ENCODE data around the gene DAAM2.

- TF ChIP-seq, protein P1, sequence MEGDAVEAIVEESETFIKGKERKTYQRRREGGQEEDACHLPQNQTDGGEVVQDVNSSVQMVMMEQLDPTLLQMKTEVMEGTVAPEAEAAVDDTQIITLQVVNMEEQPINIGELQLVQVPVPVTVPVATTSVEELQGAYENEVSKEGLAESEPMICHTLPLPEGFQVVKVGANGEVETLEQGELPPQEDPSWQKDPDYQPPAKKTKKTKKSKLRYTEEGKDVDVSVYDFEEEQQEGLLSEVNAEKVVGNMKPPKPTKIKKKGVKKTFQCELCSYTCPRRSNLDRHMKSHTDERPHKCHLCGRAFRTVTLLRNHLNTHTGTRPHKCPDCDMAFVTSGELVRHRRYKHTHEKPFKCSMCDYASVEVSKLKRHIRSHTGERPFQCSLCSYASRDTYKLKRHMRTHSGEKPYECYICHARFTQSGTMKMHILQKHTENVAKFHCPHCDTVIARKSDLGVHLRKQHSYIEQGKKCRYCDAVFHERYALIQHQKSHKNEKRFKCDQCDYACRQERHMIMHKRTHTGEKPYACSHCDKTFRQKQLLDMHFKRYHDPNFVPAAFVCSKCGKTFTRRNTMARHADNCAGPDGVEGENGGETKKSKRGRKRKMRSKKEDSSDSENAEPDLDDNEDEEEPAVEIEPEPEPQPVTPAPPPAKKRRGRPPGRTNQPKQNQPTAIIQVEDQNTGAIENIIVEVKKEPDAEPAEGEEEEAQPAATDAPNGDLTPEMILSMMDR (IDR thresholded peaks at IDR 0.05), result no peak
- TF ChIP-seq POLR2A (IDR thresholded peaks at IDR 0.05) (no peak), EP300 (IDR thresholded peaks at IDR 0.05) (no peak)
Measured at GRCh38 chr6:39870950-39871349, 78.8 kb downstream of the DAAM2 start.

Data from stomach (tissue), 4 donors.